ENCODE measurements around the gene LRRC25. TPM values are rescaled to one million over a fixed set of nuclear protein-coding genes. Genes with fewer than 3 reads are reported as not detected.

The LRRC25 gene
- total and polyA plus RNA-seq, 10 of the 15 experiments (the other 5 are each of a cell fraction or from before 2014, with no cell fraction given): 0.38 to 2.9 (median 1.2) TPM

GRCh38 chr19:18419699-18420460 is 22.5 kb upstream of the LRRC25 start (continued):
- TF ChIP-seq E2F8 (IDR thresholded peaks at IDR 0.05; ENCODE audit: low read depth, partially characterized antibody): no peak
- no peak for TF ChIP-seq JUNB (IDR thresholded peaks at IDR 0.05)
- TF ChIP-seq CREM (IDR thresholded peaks at IDR 0.05; ENCODE audit: low read depth): no peak
- peak; percentile 17; the same call in 1 of the 2 replicates for TF ChIP-seq RUNX3 (IDR thresholded peaks at IDR 0.05; ENCODE audit: low read length)
- TF ChIP-seq HDAC6 (IDR thresholded peaks at IDR 0.05; ENCODE audit: unreplicated experiment): no peak
- no peak for TF ChIP-seq FOXM1 (IDR thresholded peaks at IDR 0.05; ENCODE audit: low read depth, low read length)
- TF ChIP-seq CHD2 (IDR thresholded peaks at IDR 0.05; ENCODE audit: borderline replicate concordance, low read depth, low read length): peak; percentile 86
- TF ChIP-seq ATF2 (IDR thresholded peaks at IDR 0.05; ENCODE audit: low read length): no peak
- TF ChIP-seq NR2C2 (IDR thresholded peaks at IDR 0.05; ENCODE audit: borderline replicate concordance, control insufficient read depth, insufficient read length, low read depth): no peak
- TF ChIP-seq NFIC (IDR thresholded peaks at IDR 0.05; ENCODE audit: low read depth, low read length): no peak
- no peak for TF ChIP-seq SPI1 (IDR thresholded peaks at IDR 0.05; ENCODE audit: borderline replicate concordance, insufficient read depth, low read depth, low read length)
- no peak for TF ChIP-seq HDGF (IDR thresholded peaks at IDR 0.05)
- no peak for TF ChIP-seq MTA3 (IDR thresholded peaks at IDR 0.05; ENCODE audit: borderline replicate concordance, low read length)
- no peak for TF ChIP-seq WRNIP1 (IDR thresholded peaks at IDR 0.05; ENCODE audit: borderline replicate concordance, low read depth, low read length)
- TF ChIP-seq KAT2A (conservative IDR thresholded peaks at IDR 0.05; ENCODE audit: control insufficient read depth, low read depth, low read length): no peak
- TF ChIP-seq ATF3 (IDR thresholded peaks at IDR 0.05; ENCODE audit: borderline replicate concordance, extremely low read depth, low read depth, low read length): no peak
- TF ChIP-seq BACH1 (IDR thresholded peaks at IDR 0.05; ENCODE audit: borderline replicate concordance): peak; percentile 33; the same call in 1 of the 2 replicates
- TF ChIP-seq RFX5 (IDR thresholded peaks at IDR 0.05; ENCODE audit: low read depth, low read length): no peak
- no peak for TF ChIP-seq SMAD1 (IDR thresholded peaks at IDR 0.05; ENCODE audit: low read depth, partially characterized antibody)
- peak; percentile 42 for TF ChIP-seq MEF2B (IDR thresholded peaks at IDR 0.05; ENCODE audit: partially characterized antibody, poor library complexity, severe bottlenecking)
- TF ChIP-seq STAT3 (IDR thresholded peaks at IDR 0.05; ENCODE audit: low read depth, low read length): no peak
- no peak for TF ChIP-seq ZNF207 (IDR thresholded peaks at IDR 0.05; ENCODE audit: borderline replicate concordance)
- no peak for TF ChIP-seq ZNF622 (IDR thresholded peaks at IDR 0.05)
- TF ChIP-seq DPF2 (IDR thresholded peaks at IDR 0.05): no peak
